A673 (cell line): ENCODE results near the gene CR1. TPM values are rescaled to one million over a fixed set of nuclear protein-coding genes. Genes with fewer than 3 reads are reported as not detected.

ENCODE experiments used
- BruUV-seq: library from RNA; stranded (reverse); fragments of 400-500 nt; replicated peaks from 2 replicates; lab custom pipeline; 2021; lab: Mats Ljungman, UMichigan
- CTCF ChIA-PET: fragments of 300-600 bp; sonication (Branson Sonifier 250); formaldehyde crosslinking; loops from one replicate; lab custom pipeline; 2022; ENCODE audit warnings: antibody characterized with exemption; lab: Charles Lee
- POLR2A ChIA-PET: fragments of 300-600 bp; sonication (Branson Sonifier 250); formaldehyde crosslinking; loops from one replicate; lab custom pipeline; 2022; ENCODE audit warnings: antibody characterized with exemption; ENCODE audit not compliant: low non-redundant PET; lab: Charles Lee
- DNase-seq: peaks from one replicate; pipeline ENCODE4 v3.0.0-alpha.2; 2015; ENCODE audit warnings: low spot score
- H3K27ac ChIP-seq: fragments of 200-600 bp; sonication (generic); 2 replicates; pipeline ENCODE4 v1.5.1; 2016; ENCODE audit warnings: mixed run types, low read depth, mild to moderate bottlenecking, mixed read lengths, antibody characterized with exemption, low read length; ENCODE audit not compliant: poor library complexity, severe bottlenecking
- H3K27me3 ChIP-seq: fragments of 200-600 bp; sonication (generic); replicated peaks from 2 replicates; pipeline ENCODE4 v1.6.1; 2017; ENCODE audit warnings: mixed run types, low read depth, mild to moderate bottlenecking, mixed read lengths, antibody characterized with exemption, low read length; ENCODE audit not compliant: insufficient read depth, poor library complexity
- H3K36me3 ChIP-seq: fragments of 200-600 bp; sonication (generic); 2 replicates; pipeline ENCODE4 v1.6.1; 2016; ENCODE audit warnings: mixed run types, mild to moderate bottlenecking, mixed read lengths, antibody characterized with exemption, low read length; ENCODE audit not compliant: insufficient read depth, poor library complexity, severe bottlenecking
- H3K4me1 ChIP-seq: fragments of 200-600 bp; sonication (generic); 2 replicates; pipeline ENCODE4 v1.6.1; 2017; ENCODE audit warnings: mixed run types, mild to moderate bottlenecking, mixed read lengths, antibody characterized with exemption, low read length; ENCODE audit not compliant: insufficient read depth, poor library complexity, severe bottlenecking
- H3K4me3 ChIP-seq: fragments of 200-600 bp; sonication (generic); 2 replicates; pipeline ENCODE4 v1.5.1; 2016; ENCODE audit warnings: low read depth, mixed run types, mild to moderate bottlenecking, mixed read lengths, low read length; ENCODE audit not compliant: poor library complexity, severe bottlenecking
- H3K9me3 ChIP-seq: fragments of 200-600 bp; sonication (generic); 2 replicates; pipeline ENCODE4 v1.6.1; 2016; ENCODE audit warnings: mixed run types, low read depth, mild to moderate bottlenecking, mixed read lengths, antibody characterized with exemption, low read length; ENCODE audit not compliant: poor library complexity, severe bottlenecking
- CTCF ChIP-seq: fragments of 300-800, 200-600 bp; sonication (generic); conservative IDR thresholded peaks from 2 replicates; pipeline ENCODE4 v1.5.1; 2017; ENCODE audit warnings: low read depth, mild to moderate bottlenecking, antibody characterized with exemption, low read length, moderate library complexity, mixed read lengths
- EZH2 ChIP-seq: fragments of 200-600 bp; sonication (generic); IDR thresholded peaks from 2 replicates; pipeline ENCODE4 v1.6.1; 2017; ENCODE audit warnings: borderline replicate concordance, low read depth, mild to moderate bottlenecking, mixed read lengths, antibody characterized with exemption, low read length; ENCODE audit not compliant: poor library complexity, severe bottlenecking
- intact Hi-C: fragments of 100-400 bp; cut with micrococcal nuclease; formaldehyde crosslinking; loops from one replicate; pipeline ENCODE4 v1.10.0; 2022; ENCODE audit not compliant: unreplicated experiment
- total RNA-seq: library from RNA; stranded (reverse); gene quantifications from 2 replicates; pipeline ENCODE4 v1.2.3, GENCODE V29; 2021

The CR1 gene
- total RNA-seq, 1 experiment from 2014 or later = not detected

DNA sequence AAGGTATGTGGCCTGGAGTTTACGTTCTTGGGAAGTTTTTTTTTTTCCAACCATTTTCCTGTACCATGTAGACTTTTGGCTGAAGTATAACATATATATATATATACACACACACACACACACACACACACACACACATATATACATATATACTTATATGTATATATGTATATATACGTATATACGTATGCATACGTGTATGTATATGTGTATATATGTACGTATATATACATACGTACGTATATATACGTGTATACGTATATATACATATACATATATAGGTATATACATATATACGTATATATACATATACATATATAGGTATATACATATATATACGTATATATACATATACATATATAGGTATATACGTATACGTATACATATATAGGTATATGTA is 18.9 kb downstream of the CR1 start:
- no peaks in the 10 kb centered on the region for H3K36me3 ChIP-seq
- H3K9me3 ChIP-seq = no peaks in the 10 kb centered on the region
- BruUV-seq = no TSS peak
- intact Hi-C loops = no loop called here
- no peaks in the 10 kb centered on the region for H3K4me1 ChIP-seq
- ChIA-PET CTCF (no interaction called here), POLR2A (no interaction called here)
- H3K27me3 ChIP-seq = peaks cover 10% of the 10 kb centered on the region
- no peak for TF ChIP-seq CTCF
- TF ChIP-seq EZH2 = no peak
- no peak overlapping the region for H3K4me3 ChIP-seq
- no peak for DNase-seq
- H3K27ac ChIP-seq = no peak overlapping the region

DNA sequence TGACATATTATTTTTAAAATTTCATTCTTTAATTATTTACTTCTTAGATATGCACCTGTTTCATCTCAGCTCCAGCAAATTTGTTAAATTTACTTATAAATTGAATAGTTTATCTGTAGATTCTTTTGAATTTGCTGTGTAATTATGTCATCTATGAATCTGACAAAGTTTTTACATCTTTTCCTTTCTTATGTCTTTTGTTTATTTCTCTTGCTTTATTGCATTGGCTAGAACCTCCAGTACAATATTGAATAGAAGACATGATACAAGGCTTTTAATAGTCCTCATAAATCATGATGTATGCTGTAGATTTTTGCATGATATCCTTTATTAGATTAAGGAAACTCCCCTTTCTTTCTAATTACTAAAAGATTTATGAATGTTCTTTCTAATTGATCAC is 20.8 kb downstream of the CR1 start:
- BruUV-seq = no TSS peak
- intact Hi-C loops = no loop called here
- H3K4me3 ChIP-seq = no peak overlapping the region
- DNase-seq = no peak
- ChIA-PET CTCF (no interaction called here), POLR2A (no interaction called here)
- no peak overlapping the region for H3K27ac ChIP-seq
- H3K27me3 ChIP-seq = peaks cover 10% of the 10 kb centered on the region
- no peak for TF ChIP-seq CTCF
- no peak for TF ChIP-seq EZH2
- no peaks in the 10 kb centered on the region for H3K4me1 ChIP-seq
- no peaks in the 10 kb centered on the region for H3K9me3 ChIP-seq
- no peaks in the 10 kb centered on the region for H3K36me3 ChIP-seq

DNA sequence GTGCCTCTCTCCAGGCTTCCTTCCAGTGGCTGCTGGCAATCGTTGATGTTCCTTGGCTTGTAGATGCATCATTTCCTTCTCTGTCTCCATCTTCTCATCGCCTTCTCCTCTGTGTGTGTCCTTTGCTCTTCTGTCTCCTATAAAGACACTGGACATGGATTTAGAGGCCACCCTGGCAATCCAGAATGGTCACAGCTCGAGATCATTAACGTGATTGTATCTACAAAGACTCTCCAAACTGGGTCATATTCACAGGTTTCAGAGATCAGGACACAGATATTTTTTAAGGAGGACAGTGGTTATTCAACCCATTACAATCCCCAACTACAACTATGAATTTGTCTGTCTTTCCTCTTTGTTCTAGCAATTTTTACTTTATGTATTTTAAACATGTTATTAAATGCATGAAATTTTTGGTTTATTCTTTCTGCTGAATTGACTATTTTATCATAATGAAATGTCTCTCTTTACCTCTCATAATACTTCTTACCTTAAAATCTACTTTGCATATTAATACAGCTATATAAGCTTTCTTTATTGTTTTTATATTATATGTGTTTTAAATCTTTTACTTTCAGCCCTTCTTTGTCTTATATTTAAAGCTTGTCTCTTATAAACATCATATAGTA is 22.8 kb downstream of the CR1 start:
- intact Hi-C loops = no loop called here
- TF ChIP-seq EZH2 (no peak), CTCF (no peak)
- Histone ChIP-seq H3K27ac (no peak overlapping the region), H3K27me3 (peaks cover 10% of the 10 kb centered on the region), H3K4me1 (no peaks in the 10 kb centered on the region), H3K36me3 (no peaks in the 10 kb centered on the region), H3K9me3 (no peaks in the 10 kb centered on the region), H3K4me3 (no peak overlapping the region)
- no peak for DNase-seq
- BruUV-seq = no TSS peak
- ChIA-PET CTCF (no interaction called here), POLR2A (no interaction called here)
